K562 (cell line): ENCODE measurements around the gene KPTN. TPM values are rescaled to one million over a fixed set of nuclear protein-coding genes. Genes with fewer than 3 reads are reported as not detected.

Experiments used
- ARHGAP35 ChIP-seq: fragments of 450-650 bp; IDR thresholded peaks from 2 replicates; pipeline ENCODE4 v1.6.1; 2018; ENCODE audit not compliant: partially characterized antibody
- DACH1 ChIP-seq: fragments of 450-650 bp; IDR thresholded peaks from 2 replicates; pipeline ENCODE4 v1.6.1; 2018; ENCODE audit not compliant: partially characterized antibody
- ETS2 ChIP-seq: IDR thresholded peaks from 2 replicates; pipeline ENCODE4 v1.6.1; 2016; ENCODE audit warnings: borderline replicate concordance, missing genetic modification characterization, mild to moderate bottlenecking, moderate library complexity, missing compliant biosample characterization; ENCODE audit not compliant: poor library complexity, severe bottlenecking
- KAT7 ChIP-seq: sonication (generic); formaldehyde crosslinking; IDR thresholded peaks from 2 replicates; pipeline ENCODE4 v1.8.0; 2022; ENCODE audit warnings: missing genetic modification reagents, mild to moderate bottlenecking, borderline replicate concordance
- MAFF ChIP-seq: IDR thresholded peaks from 2 replicates; pipeline ENCODE4 v1.6.1; 2012; ENCODE audit warnings: low read length, improper control_type of control experiment
- MTF1 ChIP-seq: fragments of 250-450 bp; sonication (Bioruptor Pico); IDR thresholded peaks from 2 replicates; pipeline ENCODE4 v1.9.0; 2021; ENCODE audit warnings: moderate library complexity, mild to moderate bottlenecking, inconsistent platforms, borderline replicate concordance
- TCF7 ChIP-seq: sonication (generic); IDR thresholded peaks from 2 replicates; pipeline ENCODE4 v1.6.1; 2016; ENCODE audit warnings: antibody characterized with exemption, borderline replicate concordance
- ZBTB17 ChIP-seq: fragments of 450-650 bp; formaldehyde crosslinking; IDR thresholded peaks from 2 replicates; pipeline ENCODE4 v1.4.0; 2020; ENCODE audit warnings: mild to moderate bottlenecking
- polyA plus RNA-seq, 8 experiments: library from polyadenylated mRNA; depleted of rRNA in 4 of 8; stranded (reverse) in 5 of 8; unstranded in 3 of 8; fragments of >200 nt; fragmentation: Nextera tagmentation in 2 of 8; fragmentation: Illumina TruSeq in 1 of 8; extraction: Ambion mirVana in 2 of 8; extraction: Trizol in 1 of 8; gene quantifications; 2 replicates each; pipeline versions ENCODE4 v1.2.1 to v1.2.3, GENCODE V29; 2011 to 2014; ENCODE audit warnings: inconsistent platforms in 1 of 8, missing spikeins in 1 of 8
- total RNA-seq, 7 experiments: library from RNA; depleted of rRNA in 6 of 7; stranded (reverse); fragments of >200 nt in 6 of 7; fragmentation: Illumina TruSeq in 2 of 7; extraction: Trizol in 2 of 7; gene quantifications; 2 replicates each; pipeline versions ENCODE4 v1.2.1 to v1.2.3, GENCODE V29; 2011 to 2021; ENCODE audit warnings: low replicate concordance in 1 of 7
- TF ChIP-seq, protein P1 (sequence below), 2 experiments: fragments of 450-650 bp; IDR thresholded peaks; 2 replicates each; pipeline ENCODE4 v1.6.1; 2016; ENCODE audit warnings: mild to moderate bottlenecking in 2 of 2, borderline replicate concordance in 1 of 2, low read depth in 1 of 2, moderate library complexity in 1 of 2
- TF ChIP-seq, protein P2 (sequence below): fragments of 250-450 bp; sonication (Bioruptor Pico); IDR thresholded peaks from 2 replicates; pipeline ENCODE4 v1.4.0; 2020
- TF ChIP-seq, protein P3 (sequence below): fragments of 250-450 bp; sonication (Bioruptor Pico); IDR thresholded peaks from 2 replicates; pipeline ENCODE4 v1.5.0; 2022; ENCODE audit warnings: mild to moderate bottlenecking

The KPTN gene
- total and polyA plus RNA-seq, 9 of the 15 experiments (the other 6 are each of a cell fraction or from before 2014, with no cell fraction given), result 0.56 to 18.2 (median 8.5) TPM

DNA sequence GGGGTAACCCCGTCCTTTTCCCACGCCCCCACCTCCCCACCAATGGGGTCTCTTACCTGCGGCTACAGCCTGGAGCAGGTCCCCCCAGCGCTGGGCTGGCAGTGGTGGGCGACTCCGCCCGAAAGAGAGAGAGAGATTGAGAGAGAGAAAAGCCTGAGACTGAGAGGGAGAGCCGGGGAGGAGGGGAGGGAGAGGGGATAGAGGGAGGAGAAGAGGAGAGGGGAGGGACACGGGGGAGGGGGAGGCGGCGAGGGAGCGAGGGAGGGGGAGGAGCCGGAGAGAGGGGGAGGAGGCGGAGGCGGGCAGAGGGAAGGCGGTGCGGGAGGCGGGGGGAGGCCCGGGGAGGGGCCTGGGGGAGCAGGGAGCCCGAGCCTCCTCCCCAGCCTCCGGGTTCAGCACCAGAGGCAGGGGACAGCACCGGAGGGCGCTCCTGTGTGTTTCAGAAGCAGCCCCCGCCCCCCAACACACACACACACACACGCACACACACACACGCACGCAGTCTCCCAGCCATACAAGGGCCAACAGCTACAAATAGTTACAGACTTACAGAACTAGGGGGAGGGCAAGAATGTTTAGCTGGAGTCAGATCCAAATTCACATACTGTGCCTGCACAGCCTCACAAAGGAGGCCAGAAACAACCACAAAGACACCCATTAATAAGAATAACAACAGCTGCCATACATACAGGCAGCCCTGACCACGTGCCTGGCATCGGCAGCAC is 12.1 kb downstream of the KPTN start, which contains the start of gene SLC8A2 (continued):
- no peak for TF ChIP-seq MTF1 (CRISPR knock-in tag)
- no peak for TF ChIP-seq MAFF
- TF ChIP-seq KAT7 (CRISPR knock-in tag), result no peak
- TF ChIP-seq, protein P1, sequence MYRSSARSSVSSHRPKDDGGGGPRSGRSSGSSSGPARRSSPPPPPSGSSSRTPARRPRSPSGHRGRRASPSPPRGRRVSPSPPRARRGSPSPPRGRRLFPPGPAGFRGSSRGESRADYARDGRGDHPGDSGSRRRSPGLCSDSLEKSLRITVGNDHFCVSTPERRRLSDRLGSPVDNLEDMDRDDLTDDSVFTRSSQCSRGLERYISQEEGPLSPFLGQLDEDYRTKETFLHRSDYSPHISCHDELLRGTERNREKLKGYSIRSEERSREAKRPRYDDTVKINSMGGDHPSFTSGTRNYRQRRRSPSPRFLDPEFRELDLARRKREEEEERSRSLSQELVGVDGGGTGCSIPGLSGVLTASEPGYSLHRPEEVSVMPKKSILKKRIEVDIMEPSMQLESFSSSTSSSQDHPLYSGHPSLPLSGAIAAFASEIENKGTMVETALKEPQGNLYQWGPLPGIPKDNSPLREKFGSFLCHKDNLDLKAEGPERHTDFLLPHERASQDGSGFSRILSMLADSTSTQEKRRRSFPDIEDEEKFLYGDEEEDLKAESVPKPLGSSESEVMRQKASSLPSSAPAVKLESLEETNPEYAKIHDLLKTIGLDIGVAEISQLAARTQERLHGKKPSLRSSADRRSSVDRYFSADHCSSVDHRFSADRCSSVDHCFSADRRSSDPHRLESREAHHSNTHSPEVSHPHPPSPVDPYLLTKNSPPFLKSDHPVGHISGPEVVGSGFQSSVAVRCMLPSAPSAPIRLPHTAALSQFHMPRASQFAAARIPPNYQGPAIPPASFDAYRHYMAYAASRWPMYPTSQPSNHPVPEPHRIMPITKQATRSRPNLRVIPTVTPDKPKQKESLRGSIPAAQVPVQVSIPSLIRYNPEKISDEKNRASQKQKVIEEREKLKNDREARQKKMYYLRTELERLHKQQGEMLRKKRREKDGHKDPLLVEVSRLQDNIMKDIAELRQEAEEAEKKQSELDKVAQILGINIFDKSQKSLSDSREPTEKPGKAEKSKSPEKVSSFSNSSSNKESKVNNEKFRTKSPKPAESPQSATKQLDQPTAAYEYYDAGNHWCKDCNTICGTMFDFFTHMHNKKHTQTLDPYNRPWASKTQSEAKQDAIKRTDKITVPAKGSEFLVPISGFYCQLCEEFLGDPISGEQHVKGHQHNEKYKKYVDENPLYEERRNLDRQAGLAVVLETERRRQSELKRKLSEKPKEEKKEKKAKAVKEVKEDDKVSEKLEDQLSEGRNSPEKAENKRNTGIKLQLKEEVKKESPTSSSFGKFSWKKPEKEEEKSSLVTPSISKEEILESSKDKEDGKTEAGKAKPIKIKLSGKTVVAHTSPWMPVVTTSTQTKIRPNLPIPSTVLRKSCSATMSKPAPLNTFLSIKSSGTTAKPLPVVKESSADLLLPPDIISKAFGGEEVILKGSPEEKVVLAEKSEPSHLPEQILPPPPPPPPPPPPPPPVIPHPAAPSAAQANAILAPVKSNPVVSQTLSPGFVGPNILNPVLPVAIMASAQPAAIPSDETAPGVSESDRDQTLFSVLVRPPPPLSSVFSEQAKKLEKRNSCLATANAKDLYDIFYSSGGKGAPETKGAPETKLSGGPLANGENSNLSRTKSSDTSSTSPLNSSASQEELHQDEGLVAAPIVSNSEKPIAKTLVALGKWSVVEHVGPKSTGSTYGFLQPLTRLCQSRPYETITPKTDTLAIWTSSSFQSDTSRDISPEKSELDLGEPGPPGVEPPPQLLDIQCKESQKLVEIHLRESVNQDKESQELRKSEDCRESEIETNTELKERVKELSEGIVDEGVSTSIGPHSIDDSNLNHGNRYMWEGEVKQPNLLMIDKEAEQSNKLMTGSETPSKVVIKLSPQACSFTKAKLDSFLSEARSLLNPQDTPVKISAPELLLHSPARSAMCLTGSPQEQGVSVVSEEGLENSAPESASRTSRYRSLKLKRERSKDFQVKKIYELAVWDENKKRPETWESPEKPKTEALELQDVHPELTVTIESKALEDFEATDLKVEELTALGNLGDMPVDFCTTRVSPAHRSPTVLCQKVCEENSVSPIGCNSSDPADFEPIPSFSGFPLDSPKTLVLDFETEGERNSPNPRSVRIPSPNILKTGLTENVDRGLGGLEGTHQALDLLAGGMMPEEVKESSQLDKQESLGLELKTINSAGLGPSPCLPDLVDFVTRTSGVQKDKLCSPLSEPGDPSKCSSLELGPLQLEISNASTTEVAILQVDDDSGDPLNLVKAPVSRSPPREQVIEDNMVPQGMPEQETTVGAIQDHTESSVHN (IDR thresholded peaks at IDR 0.05; ENCODE audit: borderline replicate concordance in 1 of 2, low read depth in 1 of 2), result no peak
- TF ChIP-seq ARHGAP35, result no peak
- TF ChIP-seq DACH1, result no peak
- TF ChIP-seq ZBTB17 (CRISPR knock-in tag), result no peak
- no peak for TF ChIP-seq TCF7
- no peak for TF ChIP-seq ETS2 (tag)
- TF ChIP-seq, protein P2, sequence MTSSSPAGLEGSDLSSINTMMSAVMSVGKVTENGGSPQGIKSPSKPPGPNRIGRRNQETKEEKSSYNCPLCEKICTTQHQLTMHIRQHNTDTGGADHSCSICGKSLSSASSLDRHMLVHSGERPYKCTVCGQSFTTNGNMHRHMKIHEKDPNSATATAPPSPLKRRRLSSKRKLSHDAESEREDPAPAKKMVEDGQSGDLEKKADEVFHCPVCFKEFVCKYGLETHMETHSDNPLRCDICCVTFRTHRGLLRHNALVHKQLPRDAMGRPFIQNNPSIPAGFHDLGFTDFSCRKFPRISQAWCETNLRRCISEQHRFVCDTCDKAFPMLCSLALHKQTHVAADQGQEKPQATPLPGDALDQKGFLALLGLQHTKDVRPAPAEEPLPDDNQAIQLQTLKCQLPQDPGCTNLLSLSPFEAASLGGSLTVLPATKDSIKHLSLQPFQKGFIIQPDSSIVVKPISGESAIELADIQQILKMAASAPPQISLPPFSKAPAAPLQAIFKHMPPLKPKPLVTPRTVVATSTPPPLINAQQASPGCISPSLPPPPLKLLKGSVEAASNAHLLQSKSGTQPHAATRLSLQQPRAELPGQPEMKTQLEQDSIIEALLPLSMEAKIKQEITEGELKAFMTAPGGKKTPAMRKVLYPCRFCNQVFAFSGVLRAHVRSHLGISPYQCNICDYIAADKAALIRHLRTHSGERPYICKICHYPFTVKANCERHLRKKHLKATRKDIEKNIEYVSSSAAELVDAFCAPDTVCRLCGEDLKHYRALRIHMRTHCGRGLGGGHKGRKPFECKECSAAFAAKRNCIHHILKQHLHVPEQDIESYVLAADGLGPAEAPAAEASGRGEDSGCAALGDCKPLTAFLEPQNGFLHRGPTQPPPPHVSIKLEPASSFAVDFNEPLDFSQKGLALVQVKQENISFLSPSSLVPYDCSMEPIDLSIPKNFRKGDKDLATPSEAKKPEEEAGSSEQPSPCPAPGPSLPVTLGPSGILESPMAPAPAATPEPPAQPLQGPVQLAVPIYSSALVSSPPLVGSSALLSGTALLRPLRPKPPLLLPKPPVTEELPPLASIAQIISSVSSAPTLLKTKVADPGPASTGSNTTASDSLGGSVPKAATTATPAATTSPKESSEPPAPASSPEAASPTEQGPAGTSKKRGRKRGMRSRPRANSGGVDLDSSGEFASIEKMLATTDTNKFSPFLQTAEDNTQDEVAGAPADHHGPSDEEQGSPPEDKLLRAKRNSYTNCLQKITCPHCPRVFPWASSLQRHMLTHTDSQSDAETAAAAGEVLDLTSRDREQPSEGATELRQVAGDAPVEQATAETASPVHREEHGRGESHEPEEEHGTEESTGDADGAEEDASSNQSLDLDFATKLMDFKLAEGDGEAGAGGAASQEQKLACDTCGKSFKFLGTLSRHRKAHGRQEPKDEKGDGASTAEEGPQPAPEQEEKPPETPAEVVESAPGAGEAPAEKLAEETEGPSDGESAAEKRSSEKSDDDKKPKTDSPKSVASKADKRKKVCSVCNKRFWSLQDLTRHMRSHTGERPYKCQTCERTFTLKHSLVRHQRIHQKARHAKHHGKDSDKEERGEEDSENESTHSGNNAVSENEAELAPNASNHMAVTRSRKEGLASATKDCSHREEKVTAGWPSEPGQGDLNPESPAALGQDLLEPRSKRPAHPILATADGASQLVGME (CRISPR knock-in tag), result no peak
- TF ChIP-seq, protein P3, sequence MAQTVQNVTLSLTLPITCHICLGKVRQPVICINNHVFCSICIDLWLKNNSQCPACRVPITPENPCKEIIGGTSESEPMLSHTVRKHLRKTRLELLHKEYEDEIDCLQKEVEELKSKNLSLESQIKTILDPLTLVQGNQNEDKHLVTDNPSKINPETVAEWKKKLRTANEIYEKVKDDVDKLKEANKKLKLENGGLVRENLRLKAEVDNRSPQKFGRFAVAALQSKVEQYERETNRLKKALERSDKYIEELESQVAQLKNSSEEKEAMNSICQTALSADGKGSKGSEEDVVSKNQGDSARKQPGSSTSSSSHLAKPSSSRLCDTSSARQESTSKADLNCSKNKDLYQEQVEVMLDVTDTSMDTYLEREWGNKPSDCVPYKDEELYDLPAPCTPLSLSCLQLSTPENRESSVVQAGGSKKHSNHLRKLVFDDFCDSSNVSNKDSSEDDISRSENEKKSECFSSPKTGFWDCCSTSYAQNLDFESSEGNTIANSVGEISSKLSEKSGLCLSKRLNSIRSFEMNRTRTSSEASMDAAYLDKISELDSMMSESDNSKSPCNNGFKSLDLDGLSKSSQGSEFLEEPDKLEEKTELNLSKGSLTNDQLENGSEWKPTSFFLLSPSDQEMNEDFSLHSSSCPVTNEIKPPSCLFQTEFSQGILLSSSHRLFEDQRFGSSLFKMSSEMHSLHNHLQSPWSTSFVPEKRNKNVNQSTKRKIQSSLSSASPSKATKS (CRISPR knock-in tag), result no peak
